Omental fat pad (tissue), 4 donors: ENCODE measurements around the gene TMPO. TPM values are rescaled to one million over a fixed set of nuclear protein-coding genes. Genes with fewer than 3 reads are reported as not detected.
"Not testable (repeated sequence)": the region's sequence is repeated elsewhere in the genome, so short reads cannot be mapped to it uniquely, and the experiment has no call there.

Experiments used
- ATAC-seq: fragments of 150-250 bp; one replicate; pipeline ENCODE4 v1.9.1; 2016; ENCODE audit warnings: mild to moderate bottlenecking, moderate library complexity; ENCODE audit not compliant: low FRiP score
- DNase-seq: peaks from one replicate; pipeline ENCODE4 v3.0.0-alpha.2; 2019; ENCODE audit warnings: low spot score
- CTCF ChIP-seq, 3 donors: fragments of 450-650 bp; IDR thresholded peaks; one replicate each; pipeline ENCODE4 v1.5.1; 2016 to 2017; ENCODE audit warnings: antibody characterized with exemption in 3 of 3, mild to moderate bottlenecking in 3 of 3, moderate library complexity in 2 of 3
- total RNA-seq, 4 donors: library from RNA; depleted of rRNA; stranded (reverse); fragments of >200 nt; gene quantifications; one replicate each; pipeline ENCODE4 v1.1.0, GENCODE V29; 2016

Gene TMPO
- total RNA-seq, 4 donors from 2014 or later, result 30.4 to 95.2 (median 33.5) TPM

GRCh38 chr12:98538031-98538430 is 22.6 kb downstream of the TMPO start:
- ATAC-seq (no peak), DNase-seq (no peak)
- TF ChIP-seq CTCF (IDR thresholded peaks at IDR 0.05), result no peak

- DNase-seq (no peak), ATAC-seq (no peak)
- no peak for TF ChIP-seq CTCF (IDR thresholded peaks at IDR 0.05)
Observed at GRCh38 chr12:98543701-98544100, 28.3 kb downstream of the TMPO start.

GRCh38 chr12:98544751-98545150 is 29.4 kb downstream of the TMPO start:
- no peak for TF ChIP-seq CTCF (IDR thresholded peaks at IDR 0.05)
- ATAC-seq (no peak), DNase-seq (no peak)

GRCh38 chr12:98549371-98550110 is 34.2 kb downstream of the TMPO start:
- TF ChIP-seq CTCF (IDR thresholded peaks at IDR 0.05), result no peak
- no peak for DNase-seq
- ATAC-seq, result no peak

GRCh38 chr12:98551787-98552186 is 36.4 kb downstream of the TMPO start:
- ATAC-seq (no peak), DNase-seq (no peak)
- no peak for TF ChIP-seq CTCF (IDR thresholded peaks at IDR 0.05)

GRCh38 chr12:98558097-98558496 is 42.7 kb downstream of the TMPO start:
- ATAC-seq, DNase-seq: not testable (repeated sequence)

GRCh38 chr12:98559666-98560065 is 44.3 kb downstream of the TMPO start:
- DNase-seq, result no peak

More at GRCh38 chr12:98559666-98560065, 44.3 kb downstream of the TMPO start:
- no peak for ATAC-seq
- no peak for TF ChIP-seq CTCF (IDR thresholded peaks at IDR 0.05)
